B cell (primary cell): Measurements from ENCODE around the gene TMBIM1. TPM values are rescaled to one million over a fixed set of nuclear protein-coding genes. Genes with fewer than 3 reads are reported as not detected.

Experiments
- ATAC-seq: fragments of 200-7000 bp; cut with Tn5 transposase; one replicate; pipeline ENCODE4 v1.10.0; 2021; ENCODE audit warnings: low read depth, mild to moderate bottlenecking, moderate number of reproducible peaks, moderate library complexity
- CTCF ChIA-PET: fragments of 350-600 bp; sonication (Branson Sonifier 250); formaldehyde crosslinking; loops from one replicate; lab custom pipeline; 2021; ENCODE audit warnings: antibody characterized with exemption, inconsistent platforms; lab: Charles Lee
- POLR2A ChIA-PET: fragments of 350-600 bp; sonication (Branson Sonifier 250); formaldehyde crosslinking; loops from one replicate; lab custom pipeline; 2021; ENCODE audit warnings: antibody characterized with exemption; lab: Charles Lee
- DNase-seq: peaks from one replicate; pipeline ENCODE4 v3.0.0; 2013
- H2AFZ ChIP-seq: 2 replicates; pipeline ENCODE4 v1.6.1; 2012; ENCODE audit warnings: mild to moderate bottlenecking, low read depth, low read length; ENCODE audit not compliant: insufficient read depth, poor library complexity, severe bottlenecking
- H3K27ac ChIP-seq, 2 donors: 1 replicate in 1 of 2; 2 replicates in 1 of 2; pipeline ENCODE4 v1.5.1; 2012 to 2013; ENCODE audit warnings: low read length in 2 of 2, mild to moderate bottlenecking in 2 of 2, moderate library complexity in 1 of 2
- H3K27me3 ChIP-seq, 4 experiments: fragments of 200-600 bp in 1 of 4; sonication (generic) in 1 of 4; replicated peaks in 1 of 4; 1 replicate in 2 of 4; 2 replicates in 2 of 4; pipeline versions ENCODE4 v1.6.1 to v1.7.0; 2013 to 2016; ENCODE audit warnings: low read length in 3 of 4, mild to moderate bottlenecking in 2 of 4, mixed read lengths in 1 of 4, moderate library complexity in 1 of 4; ENCODE audit not compliant: insufficient read depth in 4 of 4, control insufficient read depth in 3 of 4; ENCODE audit errors: control extremely low read depth in 1 of 4
- H3K36me3 ChIP-seq, 2 experiments: replicated peaks in 1 of 2; 1 replicate in 1 of 2; 2 replicates in 1 of 2; pipeline versions ENCODE4 v1.6.1 to v1.7.1; 2013; ENCODE audit warnings: low read length in 1 of 2; ENCODE audit not compliant: insufficient read depth in 2 of 2, control insufficient read depth in 1 of 2; ENCODE audit errors: control extremely low read depth in 1 of 2, extremely low read depth in 1 of 2
- H3K4me1 ChIP-seq, 2 donors: fragments of 200-600 bp in 1 of 2; sonication (generic) in 1 of 2; 1 replicate in 1 of 2; 2 replicates in 1 of 2; pipeline versions ENCODE4 v1.5.1 to v1.6.1; 2013 to 2017; ENCODE audit warnings: low read length in 2 of 2; ENCODE audit not compliant: control insufficient read depth in 2 of 2, insufficient read depth in 2 of 2
- H3K4me2 ChIP-seq: replicated peaks from 2 replicates; pipeline ENCODE3; 2012; ENCODE audit warnings: mild to moderate bottlenecking, low read depth, low read length; ENCODE audit not compliant: poor library complexity, severe bottlenecking
- H3K4me3 ChIP-seq, 5 experiments: fragments of 200-600 bp in 1 of 5; sonication (generic) in 1 of 5; 1 replicate in 3 of 5; 2 replicates in 2 of 5; pipeline versions ENCODE4 v1.5.1 to v1.7.0; 2011 to 2016; ENCODE audit warnings: low read length in 4 of 5, mild to moderate bottlenecking in 4 of 5, low read depth in 2 of 5, control low read depth in 1 of 5, moderate library complexity in 1 of 5; ENCODE audit not compliant: insufficient read depth in 1 of 5; ENCODE audit errors: control extremely low read depth in 1 of 5, extremely low read depth in 1 of 5
- H3K79me2 ChIP-seq: fragments of 200-600 bp; sonication (generic); one replicate; pipeline ENCODE4 v1.6.0; 2016; ENCODE audit warnings: low read length; ENCODE audit not compliant: control insufficient read depth, insufficient read depth
- H3K9ac ChIP-seq: fragments of 200-600 bp; sonication (generic); 2 replicates; pipeline ENCODE4 v1.6.1; 2017; ENCODE audit warnings: mild to moderate bottlenecking, low read length, moderate library complexity
- H3K9me3 ChIP-seq, 3 donors: one replicate each; pipeline versions ENCODE4 v1.6.1 to v1.7.1; 2013; ENCODE audit warnings: low read length in 2 of 3; ENCODE audit not compliant: control insufficient read depth in 2 of 3, insufficient read depth in 1 of 3; ENCODE audit errors: control extremely low read depth in 1 of 3
- H4K20me1 ChIP-seq: 2 replicates; pipeline ENCODE4 v1.6.0; 2012; ENCODE audit warnings: mild to moderate bottlenecking, low read length; ENCODE audit not compliant: insufficient read depth, control insufficient read depth, poor library complexity, severe bottlenecking
- H3K27ac Mint-ChIP-seq: one replicate; pipeline ENCODE4 v1.8.0; 2021; ENCODE audit warnings: mixed read lengths
- H3K27me3 Mint-ChIP-seq: one replicate; pipeline ENCODE4 v1.8.0; 2021; ENCODE audit warnings: mixed read lengths
- H3K4me1 Mint-ChIP-seq: one replicate; pipeline ENCODE4 v1.8.0; 2021; ENCODE audit warnings: mixed read lengths
- H3K4me3 Mint-ChIP-seq: one replicate; pipeline ENCODE4 v1.8.0; 2021; ENCODE audit warnings: mixed read lengths
- H3K9me3 Mint-ChIP-seq: one replicate; pipeline ENCODE4 v1.8.0; 2022; ENCODE audit warnings: mixed read lengths; ENCODE audit not compliant: insufficient read depth
- CTCF ChIP-seq: fragments of 200-600 bp; IDR thresholded peaks from one replicate; pipeline ENCODE4 v1.8.0; 2022; ENCODE audit warnings: antibody characterized with exemption, mild to moderate bottlenecking
- EZH2 ChIP-seq: IDR thresholded peaks from 2 replicates; pipeline ENCODE4 v1.6.1; 2012; ENCODE audit warnings: borderline replicate concordance, low read depth, mild to moderate bottlenecking, moderate library complexity, low read length; ENCODE audit not compliant: insufficient read depth, poor library complexity, severe bottlenecking
- WGBS: methylation state at CpG from one replicate; pipeline ENCODE4 v1.1.5; 2013; ENCODE audit warnings: missing lambda C conversion rate; ENCODE audit not compliant: insufficient coverage; 5-methylcytosine and 5-hydroxymethylcytosine counted together
- intact Hi-C: fragments of 100-400 bp; cut with micrococcal nuclease; formaldehyde crosslinking; loops from one replicate; pipeline ENCODE4 v1.10.0; 2022
- polyA plus RNA-seq: library from polyadenylated mRNA; depleted of rRNA; stranded (reverse); fragments of >200 nt; gene quantifications from 2 replicates; pipeline ENCODE4 v1.2.3, GENCODE V29; 2012
- total RNA-seq, 2 donors: library from RNA; stranded (reverse); fragments of 120-200 nt in 1 of 2; gene quantifications; 1 replicate in 1 of 2; 2 replicates in 1 of 2; pipeline versions ENCODE4 v1.2.3 to v1.2.4, GENCODE V29; 2013 to 2022

The TMBIM1 gene
- total and polyA plus RNA-seq, 2 donors (not counting 1 experiment from before 2014, with no cell fraction given): 68.7 to 137 TPM

- peaks cover 1 to 41% of the 10 kb centered on the region in 2 experiments for H3K36me3 ChIP-seq
- H2AFZ ChIP-seq: no peak within 1 kb of the TSS
- Mint-ChIP-seq H3K9me3 (no peaks in the 10 kb centered on the region), H3K27me3 (no peaks in the 10 kb centered on the region), H3K27ac (peak within 1 kb of the TSS; percentile 92), H3K4me3 (peak within 1 kb of the TSS; percentile 71), H3K4me1 (peaks cover 64% of the 10 kb centered on the region)
- H3K9me3 ChIP-seq: no peaks in the 10 kb centered on the region
- peaks cover 33% of the 10 kb centered on the region for H4K20me1 ChIP-seq
- intact Hi-C loops: no loop called here
- DNase-seq (no peak), ATAC-seq (no peak)
- no peak within 1 kb of the TSS for H3K4me3 ChIP-seq
- WGBS: 88% methylated on average over 6 of the region's 10 CpGs
- H3K4me1 ChIP-seq: peaks cover 48 to 68% of the 10 kb centered on the region in 2 donors
- ChIA-PET CTCF (interaction anchor here (0.5 to 2.2 kb wide), 3 partner anchors 11 to 95 kb away, joined by 3 to 8 read pairs (median 3); no protein-coding TSS in a partner anchor), POLR2A (no interaction called here)
- H3K27ac ChIP-seq: peak within 1 kb of the TSS; percentile 33 to 85
- H3K4me2 ChIP-seq: peak within 1 kb of the TSS; percentile 56
- TF ChIP-seq CTCF (no peak), EZH2 (no peak)
- no peak within 1 kb of the TSS for H3K9ac ChIP-seq
- H3K27me3 ChIP-seq: no peaks in the 10 kb centered on the region
- H3K79me2 ChIP-seq: peaks cover 14% of the 10 kb centered on the region
These were observed 31.4 kb downstream of the TMBIM1 start, which contains the start of gene GPBAR1 for GRCh38 chr2:218260742-218261422. GPBAR1 (plus strand) TSS chr2:218261015; CDS start chr2:218262725, 1,710 bp downstream.

GRCh38 chr2:218260166-218260565, 32.1 kb downstream of the TMBIM1 start:
- ChIA-PET POLR2A (no interaction called here), CTCF (interaction anchor here (0.8 to 1.3 kb wide), 4 partner anchors 10 to 96 kb away, joined by 3 read pairs; partner anchors contain the start of genes AAMP and PNKD)
- Mint-ChIP-seq H3K4me3 (peak overlapping the region; percentile 20), H3K9me3 (no peaks in the 10 kb centered on the region), H3K27ac (peak overlapping the region; percentile 85), H3K27me3 (no peaks in the 10 kb centered on the region), H3K4me1 (peaks cover 66% of the 10 kb centered on the region)
- intact Hi-C loops: no loop called here
- H3K9me3 ChIP-seq: no peaks in the 10 kb centered on the region
- no peak overlapping the region for H3K4me3 ChIP-seq
- H3K9ac ChIP-seq: no peak overlapping the region
- peaks cover 1 to 41% of the 10 kb centered on the region in 2 experiments for H3K36me3 ChIP-seq
- peaks cover 26% of the 10 kb centered on the region for H4K20me1 ChIP-seq
- H3K27me3 ChIP-seq: no peaks in the 10 kb centered on the region
- TF ChIP-seq EZH2 (no peak), CTCF (no peak)
- H3K4me1 ChIP-seq: peaks cover 48 to 68% of the 10 kb centered on the region in 2 donors
- H2AFZ ChIP-seq: no peak overlapping the region
- H3K79me2 ChIP-seq: peaks cover 10% of the 10 kb centered on the region
- peak overlapping the region in 1 of 2 donors; percentile 85 for H3K27ac ChIP-seq
- no peak overlapping the region for H3K4me2 ChIP-seq
- WGBS: 90% methylated on average over 2 of the region's 5 CpGs
- no peak for DNase-seq
- ATAC-seq: no peak
